HepG2 (cell line): ENCODE data around the gene PSIP1. TPM values are rescaled to one million over a fixed set of nuclear protein-coding genes. Genes with fewer than 3 reads are reported as not detected.
A peak's percentile ranks its signal among the peaks of the same experiment; 100 is the strongest.

Experiments used
- ATAC-seq: fragments of 200-7000 bp; cut with Tn5 transposase; 3 replicates; pipeline ENCODE4 v1.9.1; 2020; ENCODE audit warnings: mild to moderate bottlenecking, moderate library complexity
- BruUV-seq: library from RNA; stranded (reverse); fragments of 400-500 nt; replicated peaks from 2 replicates; lab custom pipeline; 2021; lab: Mats Ljungman, UMichigan
- CTCF ChIA-PET: fragments of 300-600 bp; formaldehyde crosslinking; extraction: SDS; loops from one replicate; lab custom pipeline; 2021; ENCODE audit warnings: low total read pairs, inconsistent platforms, low intra/inter-chr PET ratio; lab: Yijun Ruan, JAX
- POLR2A ChIA-PET: fragments of 350-600 bp; sonication (Branson Sonifier 250); formaldehyde crosslinking; loops from one replicate; lab custom pipeline; 2020; ENCODE audit warnings: antibody characterized with exemption, inconsistent platforms; lab: Yijun Ruan, JAX
- DNase-seq: peaks from one replicate; pipeline ENCODE4 v3.0.0-alpha.2; 2015; ENCODE audit warnings: low spot score
- FAIRE-seq: peaks from 3 replicates; lab custom pipeline; 2011; peaks lifted over from hg19 to GRCh38; lab: Jason Lieb, UNC
- H2AFZ ChIP-seq: one replicate; pipeline ENCODE4 v1.6.1; 2011; ENCODE audit warnings: low read length, inconsistent platforms
- H3K27ac ChIP-seq: fragments of 300-600 bp; 3 replicates; pipeline ENCODE4 v1.8.0; 2011; ENCODE audit warnings: mixed run types, mild to moderate bottlenecking, mixed read lengths, low read length, inconsistent platforms; ENCODE audit not compliant: insufficient read depth; ENCODE audit errors: extremely low read length
- H3K27me3 ChIP-seq, 2 experiments: fragments of 200-600 bp in 1 of 2; 2 replicates in 1 of 2; 3 replicates in 1 of 2; pipeline versions ENCODE4 v1.6.0 to v1.8.0; 2011; ENCODE audit warnings: low read length in 2 of 2, mild to moderate bottlenecking in 2 of 2, moderate library complexity in 2 of 2, inconsistent platforms in 1 of 2; ENCODE audit not compliant: insufficient read depth in 2 of 2, control insufficient read depth in 1 of 2
- H3K36me3 ChIP-seq, 2 experiments: fragments of 200-600 bp in 1 of 2; replicated peaks in 1 of 2; 2 replicates in 1 of 2; 3 replicates in 1 of 2; pipeline versions ENCODE4 v1.5.1 to v1.8.0; 2011; ENCODE audit warnings: low read length in 2 of 2, inconsistent platforms in 1 of 2; ENCODE audit not compliant: insufficient read depth in 2 of 2, control insufficient read depth in 1 of 2
- H3K4me1 ChIP-seq: 2 replicates; pipeline ENCODE4 v1.5.1; 2012; ENCODE audit warnings: low read length, inconsistent platforms; ENCODE audit not compliant: insufficient read depth
- H3K4me2 ChIP-seq: 2 replicates; pipeline ENCODE4 v1.6.0; 2011; ENCODE audit warnings: low read depth, low read length, inconsistent platforms
- H3K4me3 ChIP-seq, 3 experiments: fragments of 200-600 bp in 1 of 3; sonication (generic), shearing (Covaris generic) in 1 of 3; replicated peaks in 1 of 3; 2 replicates each; pipeline ENCODE4 v1.5.1; 2011 to 2016; ENCODE audit warnings: low read length in 3 of 3, inconsistent platforms in 2 of 3, low read depth in 2 of 3, mild to moderate bottlenecking in 2 of 3, control low read depth in 1 of 3, mixed read lengths in 1 of 3; ENCODE audit not compliant: insufficient read depth in 1 of 3
- H3K79me2 ChIP-seq: one replicate; pipeline ENCODE4 v1.6.1; 2011; ENCODE audit warnings: low read length, inconsistent platforms; ENCODE audit not compliant: insufficient read depth
- H3K9ac ChIP-seq: 2 replicates; pipeline ENCODE4 v1.6.0; 2011; ENCODE audit warnings: mild to moderate bottlenecking, low read depth, low read length, inconsistent platforms; ENCODE audit not compliant: insufficient read depth
- H3K9me3 ChIP-seq: 2 replicates; pipeline ENCODE4 v1.5.1; 2012; ENCODE audit warnings: mild to moderate bottlenecking, low read length
- H4K20me1 ChIP-seq: 2 replicates; pipeline ENCODE4 v1.6.0; 2011; ENCODE audit warnings: inconsistent platforms, mild to moderate bottlenecking, low read length, moderate library complexity; ENCODE audit not compliant: insufficient read depth
- AGO1 ChIP-seq: fragments of 200-400 bp; formaldehyde crosslinking; IDR thresholded peaks from 2 replicates; pipeline ENCODE4 v1.6.1; 2017; ENCODE audit warnings: mild to moderate bottlenecking, low read depth, low read length, moderate library complexity; ENCODE audit not compliant: poor library complexity, severe bottlenecking
- CSRNP2 ChIP-seq: sonication (generic); formaldehyde crosslinking; conservative IDR thresholded peaks from 2 replicates; pipeline ENCODE4 v1.8.0; 2022; ENCODE audit warnings: low read depth, missing genetic modification reagents
- DBP ChIP-seq: sonication (generic); formaldehyde crosslinking; IDR thresholded peaks from 2 replicates; pipeline ENCODE4 v1.4.0; 2020; ENCODE audit warnings: missing genetic modification reagents; ENCODE audit errors: not compliant biosample characterization
- FOSL1 ChIP-seq: sonication (generic); formaldehyde crosslinking; IDR thresholded peaks from 2 replicates; pipeline ENCODE4 v1.9.0; 2021; ENCODE audit warnings: missing genetic modification reagents, borderline replicate concordance
- FOXK1 ChIP-seq: sonication (generic); formaldehyde crosslinking; IDR thresholded peaks from 2 replicates; pipeline ENCODE4 v1.4.0; 2020; ENCODE audit warnings: low read depth, missing genetic modification reagents, borderline replicate concordance
- HCFC1 ChIP-seq: fragments of 150-350 bp; IDR thresholded peaks from 2 replicates; pipeline ENCODE4 v1.6.1; 2014; ENCODE audit warnings: low read depth, low read length
- HES4 ChIP-seq: sonication (generic); formaldehyde crosslinking; IDR thresholded peaks from 2 replicates; pipeline ENCODE4 v1.9.0; 2021; ENCODE audit warnings: mild to moderate bottlenecking, missing genetic modification reagents, borderline replicate concordance
- HNRNPLL ChIP-seq: fragments of 200-400 bp; formaldehyde crosslinking; IDR thresholded peaks from 2 replicates; pipeline ENCODE4 v1.6.1; 2017; ENCODE audit warnings: mild to moderate bottlenecking, low read depth, low read length; ENCODE audit not compliant: poor library complexity, severe bottlenecking
- JUNB ChIP-seq: sonication (generic); formaldehyde crosslinking; IDR thresholded peaks from 2 replicates; pipeline ENCODE4 v1.8.0; 2022; ENCODE audit warnings: missing genetic modification reagents, mild to moderate bottlenecking, borderline replicate concordance
- MED1 ChIP-seq: sonication (generic); formaldehyde crosslinking; IDR thresholded peaks from 2 replicates; pipeline ENCODE4 v1.4.0; 2020; ENCODE audit warnings: missing genetic modification reagents
- NFYB ChIP-seq: sonication (generic); formaldehyde crosslinking; IDR thresholded peaks from 2 replicates; pipeline ENCODE4 v1.4.0; 2020; ENCODE audit warnings: missing genetic modification reagents
- PCBP2 ChIP-seq: fragments of 200-400 bp; formaldehyde crosslinking; optimal IDR thresholded peaks from 2 replicates; pipeline ENCODE3; 2018; ENCODE audit warnings: low read length, low read depth; ENCODE audit not compliant: poor library complexity, severe bottlenecking
- REL ChIP-seq: sonication (generic); formaldehyde crosslinking; conservative IDR thresholded peaks from 2 replicates; pipeline ENCODE4 v1.8.0; 2022; ENCODE audit warnings: mild to moderate bottlenecking, missing genetic modification reagents, moderate library complexity
- SNAI1 ChIP-seq: sonication (generic); formaldehyde crosslinking; IDR thresholded peaks from 2 replicates; pipeline ENCODE4 v1.5.0; 2020; ENCODE audit warnings: mild to moderate bottlenecking, missing genetic modification reagents, borderline replicate concordance
- SRSF1 ChIP-seq: fragments of 200-400 bp; formaldehyde crosslinking; optimal IDR thresholded peaks from 2 replicates; pipeline ENCODE3; 2017; ENCODE audit warnings: mild to moderate bottlenecking, low read depth, low read length, moderate library complexity
- SSRP1 ChIP-seq: IDR thresholded peaks from 2 replicates; pipeline ENCODE4 v1.6.1; 2016; ENCODE audit warnings: control low read depth
- TEAD2 ChIP-seq: sonication (generic); formaldehyde crosslinking; IDR thresholded peaks from 2 replicates; pipeline ENCODE4 v1.9.0; 2021; ENCODE audit warnings: missing genetic modification reagents
- XRCC5 ChIP-seq: fragments of 200-400 bp; formaldehyde crosslinking; optimal IDR thresholded peaks from 2 replicates; pipeline ENCODE3; 2017; ENCODE audit warnings: mild to moderate bottlenecking, low read length
- YEATS2 ChIP-seq: sonication (generic); formaldehyde crosslinking; IDR thresholded peaks from 2 replicates; pipeline ENCODE4 v1.4.0; 2020; ENCODE audit warnings: missing genetic modification reagents, borderline replicate concordance
- ZNF432 ChIP-seq: sonication (generic); formaldehyde crosslinking; IDR thresholded peaks from 2 replicates; pipeline ENCODE4 v1.5.0; 2020; ENCODE audit warnings: missing genetic modification reagents, mild to moderate bottlenecking, borderline replicate concordance
- ZNF839 ChIP-seq: sonication (generic); formaldehyde crosslinking; IDR thresholded peaks from 2 replicates; pipeline ENCODE4 v1.4.0; 2020; ENCODE audit warnings: missing genetic modification reagents, mild to moderate bottlenecking, borderline replicate concordance
- WGBS: methylation state at CpG from one replicate; pipeline ENCODE4 v1.1.6; 2017; ENCODE audit warnings: low lambda C conversion rate; 5-methylcytosine and 5-hydroxymethylcytosine counted together
- in situ Hi-C: cut with HindIII; loops from 2 replicates; pipeline ENCODE4 v1.10.0; 2017; ENCODE audit warnings: low pct_unique_long_range_greater_than_20kb; ENCODE audit not compliant: extremely low pct_ligation_motif_present
- intact Hi-C: fragments of 100-400 bp; cut with micrococcal nuclease; formaldehyde crosslinking; loops from one replicate; pipeline ENCODE4 v1.10.0; 2022; ENCODE audit not compliant: unreplicated experiment
- polyA plus RNA-seq, 8 experiments: library from polyadenylated mRNA; depleted of rRNA in 3 of 8; stranded (reverse) in 7 of 8; unstranded in 1 of 8; fragments of >200 nt; fragmentation: Illumina TruSeq in 4 of 8; extraction: Trizol in 4 of 8; gene quantifications; 2 replicates each; pipeline versions ENCODE4 v1.2.1 to v1.2.3, GENCODE V29; 2011 to 2016; ENCODE audit warnings: low read depth in 4 of 8, missing spikeins in 1 of 8, mixed read lengths in 1 of 8; ENCODE audit not compliant: insufficient read depth in 1 of 8
- total RNA-seq, 5 experiments: library from RNA; depleted of rRNA; stranded (reverse); fragments of >200 nt; fragmentation: Illumina TruSeq; extraction: Trizol; gene quantifications; 2 replicates each; pipeline ENCODE4 v1.2.3, GENCODE V29; 2016; ENCODE audit warnings: low read depth in 1 of 5

PSIP1 gene
- total and polyA plus RNA-seq, 2 of the 13 experiments (the other 11 are each of a cell fraction or from before 2014, with no cell fraction given): 12.6 to 46.4 TPM

DNA sequence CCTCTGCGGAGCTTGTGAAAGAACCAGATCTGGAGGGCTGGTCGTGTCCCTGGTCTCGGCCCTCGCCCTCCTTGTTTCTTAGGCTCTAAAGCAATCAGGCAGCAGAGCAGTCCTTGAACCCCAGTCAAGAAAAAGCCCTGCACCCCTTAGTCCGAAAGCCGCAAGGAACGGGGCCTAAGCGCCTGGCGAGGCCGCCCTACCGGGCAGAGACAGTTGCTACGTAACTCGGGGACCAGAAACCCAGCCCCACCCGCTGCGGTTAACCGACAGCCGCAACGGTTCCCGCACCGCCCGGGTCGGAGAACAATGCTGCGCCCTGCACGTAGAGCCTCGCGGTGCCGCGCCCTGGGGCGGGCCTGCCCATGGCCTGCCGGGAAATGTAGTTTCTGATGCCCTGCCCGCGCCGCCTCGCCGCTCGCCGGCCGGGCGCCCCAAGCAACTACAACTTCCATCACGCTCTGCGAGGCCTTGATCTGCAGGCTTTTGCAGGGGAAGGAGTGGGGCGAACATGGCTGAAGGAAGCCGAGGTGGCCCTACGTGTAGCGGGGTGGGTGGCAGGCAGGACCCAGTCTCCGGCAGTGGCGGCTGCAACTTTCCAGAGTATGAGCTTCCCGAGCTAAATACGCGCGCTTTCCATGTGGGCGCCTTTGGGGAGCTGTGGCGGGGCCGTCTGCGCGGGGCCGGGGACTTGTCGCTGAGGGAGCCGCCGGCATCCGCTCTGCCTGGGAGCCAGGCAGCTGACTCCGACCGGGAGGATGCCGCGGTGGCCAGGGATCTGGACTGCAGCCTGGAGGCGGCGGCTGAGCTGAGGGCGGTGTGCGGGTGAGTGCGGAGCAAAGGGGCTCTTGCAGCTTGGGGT, 88.2 kb downstream of the PSIP1 start, which contains the start of gene SNAPC3:
Gene SNAPC3, plus strand, starts transcription at position 505 of the 859 bp plus-strand sequence. Its CDS starts 4 bp downstream, at position 509.
- Histone ChIP-seq H3K4me2 (peak within 1 kb of the TSS; percentile 81), H3K4me1 (peaks cover 48% of the 10 kb centered on the region), H3K27me3 (no peaks in the 10 kb centered on the region; a peak in 1 of 5 replicates), H3K79me2 (peaks cover 45% of the 10 kb centered on the region), H3K9ac (peak within 1 kb of the TSS; percentile 87), H3K36me3 (peaks cover 0 to 19% of the 10 kb centered on the region in 2 experiments; a peak in 3 of 5 replicates), H3K4me3 (peak within 1 kb of the TSS; percentile 77 to 94 (median 91)), H2AFZ (no peak within 1 kb of the TSS), H3K9me3 (no peaks in the 10 kb centered on the region), H4K20me1 (no peaks in the 10 kb centered on the region), H3K27ac (peak within 1 kb of the TSS; percentile 75)
- ATAC-seq (peak; percentile 98), FAIRE-seq (peak; percentile 90), DNase-seq (peak; percentile 88)
- POLR2A ChIA-PET: interaction anchor here (0.6 to 1.2 kb wide), 4 partner anchors 61 to 130 kb away, joined by 3 to 4 read pairs (median 4); partner anchors contain the start of genes CCDC171 and TTC39B
- under 1% methylated on average over 31 of the region's 70 CpGs for WGBS
- CTCF ChIA-PET: no interaction called here
- in situ Hi-C loops: loop anchor here (25.0 kb wide), 1 partner anchor 135 kb away; no protein-coding TSS in a partner anchor
- intact Hi-C loops: loop anchor here (1.0 to 5.0 kb wide), 2 partner anchors 116 to 185 kb away; no protein-coding TSS in a partner anchor
- no TSS peak for BruUV-seq
- TF ChIP-seq REL (CRISPR knock-in tag) (no peak), HES4 (no peak), SNAI1 (CRISPR knock-in tag) (peak; percentile 75; the same call in 1 of the 2 replicates), NFYB (CRISPR knock-in tag) (peak; percentile 34; the same call in 1 of the 2 replicates), PCBP2 (no peak), MED1 (CRISPR knock-in tag) (peak; percentile 76), SSRP1 (CRISPR knock-in tag) (no peak), HNRNPLL (peak; percentile 99), XRCC5 (peak; percentile 22), AGO1 (no peak), TEAD2 (no peak), DBP (CRISPR knock-in tag) (no peak), ZNF839 (CRISPR knock-in tag) (no peak), HCFC1 (peak; percentile 97), FOSL1 (CRISPR knock-in tag) (no peak), YEATS2 (peak; percentile 93), FOXK1 (CRISPR knock-in tag) (peak; percentile 79), CSRNP2 (CRISPR knock-in tag) (no peak), JUNB (CRISPR knock-in tag) (no peak), SRSF1 (peak; percentile 57), ZNF432 (peak; percentile 94; the same call in 1 of the 2 replicates)
